RWPE2 (cell line): ENCODE results near the gene AQP2.

Experiments
- ATAC-seq: fragments of 200-7000 bp; cut with Tn5 transposase; 3 replicates; pipeline ENCODE4 v1.9.1; 2021; ENCODE audit warnings: low read depth
- DNase-seq: peaks from one replicate; pipeline ENCODE4 v3.0.0-alpha.2; 2020; ENCODE audit warnings: low spot score
- H3K27ac ChIP-seq: fragments of 450-650 bp; 2 replicates; pipeline ENCODE4 v1.5.1; 2017; ENCODE audit warnings: mild to moderate bottlenecking; ENCODE audit not compliant: poor library complexity, severe bottlenecking
- H3K27me3 ChIP-seq: fragments of 250-450 bp; sonication (Bioruptor Pico); 2 replicates; pipeline ENCODE4 v1.5.1; 2021; ENCODE audit warnings: mild to moderate bottlenecking, moderate library complexity; ENCODE audit not compliant: insufficient read depth, poor library complexity, severe bottlenecking
- H3K36me3 ChIP-seq: fragments of 250-450 bp; sonication (Bioruptor Pico); 2 replicates; pipeline ENCODE4 v1.5.1; 2020; ENCODE audit warnings: low read depth, mild to moderate bottlenecking, moderate library complexity
- H3K4me1 ChIP-seq: fragments of 250-450 bp; sonication (Bioruptor Pico); 2 replicates; pipeline ENCODE4 v1.5.1; 2021; ENCODE audit warnings: mild to moderate bottlenecking, moderate library complexity; ENCODE audit not compliant: insufficient read depth, poor library complexity, severe bottlenecking
- H3K4me3 ChIP-seq: fragments of 250-450 bp; sonication (Bioruptor Pico); 2 replicates; pipeline ENCODE4 v1.5.1; 2021; ENCODE audit warnings: mild to moderate bottlenecking, moderate library complexity; ENCODE audit not compliant: severe bottlenecking
- H3K9me3 ChIP-seq: fragments of 250-450 bp; sonication (Bioruptor Pico); 2 replicates; pipeline ENCODE4 v1.5.1; 2021; ENCODE audit warnings: mild to moderate bottlenecking, moderate library complexity; ENCODE audit not compliant: severe bottlenecking
- CTCF ChIP-seq: fragments of 450-650 bp; IDR thresholded peaks from one replicate; pipeline ENCODE4 v1.5.1; 2017; ENCODE audit warnings: mild to moderate bottlenecking, moderate library complexity; ENCODE audit not compliant: poor library complexity, severe bottlenecking

Gene AQP2

GRCh38 chr12:49944046-49944445 is 6.5 kb upstream of the AQP2 start:
- no peak overlapping the region for H3K27ac ChIP-seq
- peak; percentile 20 for DNase-seq
- no peak overlapping the region for H3K4me3 ChIP-seq
- peaks cover 4% of the 10 kb centered on the region for H3K4me1 ChIP-seq
- TF ChIP-seq CTCF: no peak
- H3K9me3 ChIP-seq: no peaks in the 10 kb centered on the region
- ATAC-seq: no peak
- no peaks in the 10 kb centered on the region for H3K27me3 ChIP-seq
- no peaks in the 10 kb centered on the region for H3K36me3 ChIP-seq

GRCh38 chr12:49944718-49945117 is 5.8 kb upstream of the AQP2 start:
- Histone ChIP-seq H3K4me1 (peaks cover 4% of the 10 kb centered on the region), H3K27me3 (no peaks in the 10 kb centered on the region), H3K4me3 (no peak overlapping the region), H3K27ac (no peak overlapping the region), H3K9me3 (no peaks in the 10 kb centered on the region), H3K36me3 (no peaks in the 10 kb centered on the region)
- TF ChIP-seq CTCF: no peak
- ATAC-seq: no peak
- peak; percentile 11 for DNase-seq

GRCh38 chr12:49945394-49946080 is 5.0 kb upstream of the AQP2 start:
- TF ChIP-seq CTCF: peak; percentile 88
- no peaks in the 10 kb centered on the region for H3K36me3 ChIP-seq
- peak; percentile 85 for ATAC-seq
- peaks cover 4% of the 10 kb centered on the region for H3K4me1 ChIP-seq
- no peaks in the 10 kb centered on the region for H3K9me3 ChIP-seq
- DNase-seq: peak; percentile 56
- H3K27ac ChIP-seq: no peak overlapping the region
- no peak overlapping the region for H3K4me3 ChIP-seq
- H3K27me3 ChIP-seq: no peaks in the 10 kb centered on the region

GRCh38 chr12:49946086-49946485 is 4.5 kb upstream of the AQP2 start:
- H3K9me3 ChIP-seq: no peaks in the 10 kb centered on the region
- DNase-seq (peak; percentile 8), ATAC-seq (no peak)
- H3K27ac ChIP-seq: no peak overlapping the region
- H3K27me3 ChIP-seq: no peaks in the 10 kb centered on the region
- H3K4me1 ChIP-seq: peaks cover 4% of the 10 kb centered on the region
- peak; percentile 4 for TF ChIP-seq CTCF
- H3K4me3 ChIP-seq: no peak overlapping the region
- H3K36me3 ChIP-seq: no peaks in the 10 kb centered on the region

GRCh38 chr12:49946497-49946896 is 4.0 kb upstream of the AQP2 start:
- ATAC-seq (no peak), DNase-seq (no peak)
- H3K27ac ChIP-seq: no peak overlapping the region
- no peaks in the 10 kb centered on the region for H3K27me3 ChIP-seq
- no peaks in the 10 kb centered on the region for H3K9me3 ChIP-seq
- H3K4me3 ChIP-seq: no peak overlapping the region
- peaks cover 4% of the 10 kb centered on the region for H3K4me1 ChIP-seq
- TF ChIP-seq CTCF: no peak
- H3K36me3 ChIP-seq: no peaks in the 10 kb centered on the region
